GM18507 (cell line): Measurements from ENCODE around the gene AP4M1.

ENCODE experiments used
- DNase-seq: peaks from one replicate; pipeline ENCODE4 v3.0.0; 2011; ENCODE audit warnings: low read depth; ENCODE audit not compliant: insufficient read length; ENCODE audit errors: extremely low spot score
- FAIRE-seq: peaks from 2 replicates; lab custom pipeline; 2011; peaks lifted over from hg19 to GRCh38; lab: Jason Lieb, UNC

AP4M1 gene

DNA sequence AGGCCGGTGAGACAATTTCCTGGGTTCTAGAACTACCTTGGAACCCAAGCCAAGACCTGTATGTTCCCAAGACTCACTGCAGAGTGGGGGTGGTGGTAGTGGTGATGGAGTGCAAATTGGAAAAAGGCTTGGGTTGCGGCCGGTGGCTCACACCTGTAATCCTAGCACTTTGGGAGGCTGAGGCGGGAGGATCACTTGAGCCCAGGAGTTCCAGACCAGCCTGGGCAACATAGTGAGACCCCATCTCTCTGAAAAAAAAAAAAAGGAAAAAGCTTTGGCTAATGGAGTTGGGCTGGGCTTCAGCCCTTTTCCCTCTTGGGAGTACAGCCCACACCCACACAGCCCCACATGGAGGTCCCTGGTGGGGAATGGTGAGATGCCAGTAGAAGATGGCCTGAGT lies 4.1 kb downstream of the AP4M1 start:
- DNase-seq: no peak
- FAIRE-seq: no peak

DNA sequence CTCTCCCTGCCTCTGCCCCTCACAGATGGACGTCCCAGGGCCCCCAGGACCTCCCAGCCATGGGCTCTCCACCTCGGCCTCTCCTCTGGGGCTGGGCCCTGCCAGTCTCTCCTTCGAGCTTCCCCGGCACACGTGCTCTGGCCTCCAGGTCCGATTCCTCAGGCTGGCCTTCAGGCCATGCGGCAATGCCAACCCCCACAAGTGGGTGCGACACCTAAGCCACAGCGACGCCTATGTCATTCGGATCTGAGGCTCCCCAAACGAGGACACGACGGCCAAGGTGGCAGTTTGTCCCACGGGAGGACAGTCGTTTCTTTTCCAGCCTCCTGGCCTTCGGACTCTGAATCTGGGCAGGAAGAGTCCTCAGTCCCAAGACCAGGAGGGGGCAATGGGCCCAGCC lies 5.2 kb downstream of the AP4M1 start:
- FAIRE-seq: no peak

DNA sequence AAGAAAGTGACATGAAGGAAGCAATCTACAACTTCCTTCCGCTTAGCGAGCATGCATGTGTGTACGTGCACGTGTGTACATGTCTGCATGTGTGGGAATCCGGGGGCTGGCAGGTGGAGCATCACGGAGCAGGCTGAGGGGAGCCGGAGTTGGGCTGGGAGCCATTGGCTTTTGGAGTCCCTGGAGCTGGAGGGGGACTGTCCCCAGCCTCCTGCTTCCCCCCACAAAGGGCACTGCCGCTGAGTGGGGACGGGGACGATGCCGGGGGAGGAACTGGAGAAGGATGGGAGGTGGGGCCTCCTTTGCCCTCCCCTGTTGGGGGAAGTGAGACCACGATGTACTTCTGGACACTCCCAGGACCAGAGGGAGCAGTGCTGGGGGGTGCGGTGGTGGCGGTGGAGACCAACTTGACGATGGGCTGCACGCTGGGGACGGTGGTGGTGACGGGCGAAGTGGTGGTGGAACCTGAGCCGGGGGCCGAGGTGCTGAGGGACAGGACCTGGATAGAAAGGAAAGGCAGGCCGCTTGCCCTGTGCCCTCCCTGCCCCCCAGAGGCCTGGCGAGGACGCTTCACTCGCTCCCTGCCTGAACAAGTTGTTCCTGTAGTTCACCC lies 5.8 kb downstream of the AP4M1 start:
- FAIRE-seq (no peak), DNase-seq (no peak)

More for the DNA sequence above, 5.2 kb downstream of the AP4M1 start:
- DNase-seq: no peak

DNA sequence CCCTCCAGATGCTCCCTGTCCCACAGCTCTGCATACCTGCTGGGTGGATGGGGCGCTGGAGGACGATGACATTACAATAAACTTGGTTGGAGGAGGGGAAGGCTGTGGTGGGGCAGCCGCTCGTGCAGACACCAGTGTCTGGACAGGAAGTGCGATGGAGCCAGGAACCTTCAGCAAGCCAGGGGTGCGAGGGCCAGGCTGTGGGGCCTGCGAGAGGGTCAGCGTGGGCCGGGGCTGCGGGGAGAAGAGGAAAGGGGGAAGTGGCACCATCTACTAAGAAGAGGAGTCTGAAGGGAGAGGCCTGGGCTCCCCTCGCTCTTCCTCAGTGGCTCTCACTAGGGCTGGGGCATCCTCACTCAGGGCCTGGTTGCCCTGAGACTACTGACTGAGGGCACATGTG lies 6.4 kb downstream of the AP4M1 start:
- FAIRE-seq: no peak
- DNase-seq: no peak

DNA sequence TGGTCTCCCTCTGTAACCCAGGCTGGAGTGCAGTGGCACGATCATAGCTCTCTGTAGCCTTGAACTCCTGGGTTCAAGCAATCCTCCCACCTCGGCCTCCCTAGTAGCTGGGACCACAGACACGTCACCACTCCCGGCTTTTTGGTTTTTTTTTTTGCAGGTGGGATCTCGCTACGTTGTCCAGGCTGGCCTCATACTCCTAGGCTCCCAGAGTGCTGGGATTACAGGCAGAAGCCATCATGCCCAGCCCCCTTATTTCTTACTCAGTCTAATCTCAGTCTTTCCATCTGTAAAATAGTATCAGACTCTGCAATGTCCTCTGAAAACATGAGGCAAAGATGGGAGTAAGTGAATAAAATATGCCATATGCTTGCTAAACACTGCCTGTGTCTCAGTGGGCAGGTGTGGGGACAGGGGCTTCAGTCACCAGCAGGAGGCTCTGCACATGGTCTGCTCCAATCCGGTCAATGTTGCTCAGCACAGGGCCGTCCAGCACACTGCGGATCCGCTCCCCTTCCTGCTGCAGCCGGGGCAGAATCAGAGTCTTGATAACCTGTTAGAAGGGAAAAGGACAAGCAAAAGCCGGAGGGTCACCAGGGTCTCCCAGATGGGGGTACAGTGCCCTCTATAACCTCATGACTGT lies 8.2 kb downstream of the AP4M1 start:
- DNase-seq (no peak), FAIRE-seq (no peak)

DNA sequence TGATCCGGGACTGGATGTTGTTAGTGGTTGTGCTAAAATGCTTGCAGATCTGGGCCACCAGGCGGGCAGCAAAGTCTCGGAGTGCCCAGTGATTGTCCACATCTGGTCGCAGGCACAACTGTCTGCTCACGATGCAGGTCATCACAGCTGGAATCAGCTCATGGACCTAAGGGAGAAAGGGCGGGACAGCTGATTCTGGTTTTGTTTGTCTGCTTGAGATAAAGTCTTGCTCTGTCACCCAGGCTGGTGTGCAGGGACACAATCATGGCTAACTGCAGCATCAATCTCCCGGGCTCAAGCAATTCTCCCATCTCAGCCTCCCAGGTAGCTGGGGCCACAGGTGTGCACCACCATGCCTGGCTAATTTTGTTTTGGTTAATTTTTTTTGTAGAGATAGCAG lies 9.7 kb downstream of the AP4M1 start:
- DNase-seq (no peak), FAIRE-seq (no peak)

DNA sequence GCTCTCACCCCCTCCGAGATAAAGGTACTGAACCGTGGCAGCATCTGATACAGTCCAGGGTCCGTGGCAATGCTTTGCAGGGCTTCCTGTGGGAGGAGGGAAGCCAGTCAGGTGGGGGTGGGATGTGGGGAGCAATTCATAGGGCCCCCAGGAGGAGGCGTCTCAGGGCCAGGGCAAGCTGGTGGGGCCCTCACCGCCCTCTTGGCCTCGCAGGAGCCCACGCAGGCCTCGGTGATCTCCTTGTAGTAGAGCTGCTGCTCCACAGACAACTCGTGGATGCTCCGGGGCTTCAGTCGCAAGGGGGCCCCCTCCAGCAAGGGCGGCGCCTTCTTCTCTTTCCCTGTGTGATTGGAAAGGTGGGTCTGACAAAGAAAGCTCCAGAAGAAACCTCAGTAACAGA lies 10.5 kb downstream of the AP4M1 start:
- no peak for DNase-seq
- FAIRE-seq: no peak

DNA sequence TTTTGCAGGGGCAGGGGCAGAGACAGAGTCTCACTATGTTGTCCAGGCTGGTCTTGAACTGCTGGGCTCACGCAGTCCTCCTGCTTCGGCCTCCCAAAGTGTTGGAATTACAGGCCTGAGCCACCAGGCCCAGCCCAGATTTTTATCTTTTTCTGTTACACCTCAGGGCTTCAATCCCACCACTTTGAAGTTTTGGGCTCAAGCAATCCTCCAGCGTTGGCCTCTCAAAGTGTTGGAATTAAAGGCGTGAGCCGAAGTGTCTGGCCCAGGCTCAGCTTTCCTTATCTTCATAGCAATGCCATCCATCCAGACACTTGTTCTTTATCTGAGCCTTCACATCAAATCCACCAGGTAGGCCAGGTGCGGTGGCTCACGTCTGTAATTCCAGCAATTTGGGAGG lies 13.6 kb downstream of the AP4M1 start:
- FAIRE-seq: no peak

DNA sequence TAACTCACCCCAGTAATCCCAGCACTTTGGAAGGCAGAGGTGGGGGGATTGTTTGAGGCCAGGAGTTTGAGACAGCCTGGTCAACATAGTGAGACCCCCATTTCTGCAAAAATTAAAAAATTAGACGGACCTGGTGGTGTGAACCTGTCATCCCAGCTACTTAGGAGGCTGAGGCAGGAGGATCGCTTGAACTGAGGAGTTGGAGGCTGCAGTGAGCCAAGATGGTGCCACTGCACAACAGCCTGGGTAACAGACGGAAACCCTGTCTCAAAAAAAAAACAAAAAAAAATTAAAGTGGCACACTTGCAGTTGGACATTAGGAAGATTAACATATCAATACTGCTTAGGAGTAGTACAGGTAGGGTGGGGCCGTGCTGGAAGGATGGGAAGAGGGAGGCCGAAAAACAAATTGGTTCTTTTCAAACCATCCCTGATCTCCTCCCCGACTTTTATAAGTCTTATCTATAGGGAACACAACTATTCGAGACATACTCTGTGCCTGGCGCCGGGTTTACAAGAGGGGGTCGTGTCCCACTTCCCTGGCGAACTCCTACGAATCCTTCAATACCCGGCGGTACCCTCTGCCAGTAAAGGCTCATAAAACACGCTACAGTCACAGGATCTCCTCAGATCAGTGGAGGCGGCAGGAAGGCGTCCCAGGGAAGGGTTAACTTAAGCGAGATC lies 17.1 kb downstream of the AP4M1 start:
- DNase-seq: no peak
- FAIRE-seq: no peak

More for the DNA sequence above, 13.6 kb downstream of the AP4M1 start:
- no peak for DNase-seq

DNA sequence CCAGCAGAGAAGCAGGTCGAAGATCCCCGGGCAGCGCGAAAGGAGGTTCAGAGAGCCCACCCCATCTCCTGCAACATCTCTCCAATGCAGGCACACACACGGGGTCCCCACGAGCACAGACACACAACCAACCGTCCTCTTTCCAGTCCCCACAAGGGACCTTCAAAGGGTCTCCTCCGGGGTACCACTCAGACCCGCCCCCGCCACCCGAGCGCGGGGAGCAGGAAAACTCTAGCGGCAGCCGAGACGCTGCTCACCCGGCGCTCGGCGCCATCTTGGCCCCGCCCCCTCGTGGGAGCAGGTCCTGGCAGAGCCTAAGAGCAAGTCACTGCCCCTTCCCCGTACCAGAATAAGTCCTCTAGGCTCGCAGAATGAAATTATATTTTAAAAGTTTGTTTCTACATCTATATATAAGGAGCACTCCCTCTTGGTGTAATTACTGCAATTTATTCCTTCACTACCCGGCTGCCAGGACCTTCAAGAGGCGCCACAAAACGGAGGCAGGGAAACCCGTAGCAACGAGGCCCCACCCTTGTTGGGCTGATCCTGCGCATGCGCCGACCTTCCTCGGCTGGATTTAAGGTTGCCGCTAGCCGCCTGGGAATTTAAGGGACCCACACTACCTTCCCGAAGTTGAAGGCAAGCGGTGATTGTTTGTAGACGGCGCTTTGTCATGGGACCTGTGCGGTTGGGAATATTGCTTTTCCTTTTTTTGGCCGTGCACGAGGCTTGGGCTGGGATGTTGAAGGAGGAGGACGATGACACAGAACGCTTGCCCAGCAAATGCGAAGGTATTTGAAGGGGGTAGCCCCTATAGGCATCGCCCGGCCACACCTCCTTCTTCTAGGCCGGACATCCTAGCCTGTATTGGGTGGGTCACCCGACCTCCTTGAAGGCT lies 17.9 kb downstream of the AP4M1 start, which contains the start of the genes CNPY4 and TAF6:
CNPY4 (plus strand) TSS at position 563 of the 898 bp plus-strand sequence; CDS start at position 674, 111 bp downstream.
TAF6 (minus strand) TSS at position 287 of the 898 bp plus-strand sequence. CDS start 5,149 bp downstream, outside the sequence.
- peak; percentile 87 for FAIRE-seq
- peak; percentile 98 for DNase-seq

DNA sequence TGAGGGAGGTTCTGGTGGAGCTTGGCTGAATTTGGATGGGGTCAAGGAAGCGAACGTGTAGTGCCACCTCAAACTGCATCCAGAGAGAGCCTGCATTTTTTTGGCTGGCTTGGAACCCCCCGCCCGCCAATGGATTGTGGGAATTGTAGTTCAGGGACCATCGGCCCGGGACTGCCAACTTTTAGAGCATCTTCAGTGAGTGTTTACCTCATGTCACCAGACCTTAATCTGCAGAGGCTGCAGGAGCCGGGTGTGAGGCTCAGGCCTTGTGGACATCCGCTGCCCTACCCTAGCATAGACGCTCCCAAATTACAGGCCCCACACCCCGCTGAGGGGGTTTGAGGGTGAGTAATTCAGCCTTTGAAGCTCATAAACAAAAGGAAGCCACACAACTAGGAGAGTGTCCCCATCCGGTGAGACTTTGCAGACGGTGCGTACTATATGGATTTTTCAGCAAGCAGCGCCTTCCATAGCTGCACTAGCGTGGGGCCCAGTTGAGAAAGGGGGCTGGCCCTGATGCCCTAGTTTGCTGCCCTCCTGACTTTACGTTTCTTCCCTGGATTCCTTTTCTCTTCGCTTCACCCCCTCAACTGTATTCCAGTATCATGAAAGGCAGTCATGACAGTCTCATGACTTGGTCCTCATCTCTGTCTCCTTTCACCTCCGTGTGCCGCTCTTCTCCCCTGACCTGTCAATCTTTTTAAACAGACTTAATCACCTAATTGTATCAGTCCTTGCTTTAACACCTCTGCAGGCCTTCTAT lies 18.7 kb downstream of the AP4M1 start:
- peak; percentile 42 for DNase-seq
- peak; percentile 46 for FAIRE-seq

DNA sequence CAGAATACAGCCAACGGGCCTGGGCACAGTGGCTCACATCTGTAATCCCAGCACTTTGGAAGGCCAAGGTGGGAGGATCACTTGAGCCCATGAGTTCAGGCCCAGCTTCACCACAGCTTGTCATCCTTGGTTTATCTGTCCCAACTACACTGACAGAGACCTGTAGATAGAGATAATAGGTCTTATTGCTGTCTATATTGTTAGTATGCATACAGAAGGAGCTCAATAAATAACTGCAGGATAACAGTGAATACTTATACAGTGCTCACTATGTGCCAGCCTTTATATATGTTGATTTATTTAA lies 19.2 kb downstream of the AP4M1 start:
- DNase-seq (no peak), FAIRE-seq (no peak)

DNA sequence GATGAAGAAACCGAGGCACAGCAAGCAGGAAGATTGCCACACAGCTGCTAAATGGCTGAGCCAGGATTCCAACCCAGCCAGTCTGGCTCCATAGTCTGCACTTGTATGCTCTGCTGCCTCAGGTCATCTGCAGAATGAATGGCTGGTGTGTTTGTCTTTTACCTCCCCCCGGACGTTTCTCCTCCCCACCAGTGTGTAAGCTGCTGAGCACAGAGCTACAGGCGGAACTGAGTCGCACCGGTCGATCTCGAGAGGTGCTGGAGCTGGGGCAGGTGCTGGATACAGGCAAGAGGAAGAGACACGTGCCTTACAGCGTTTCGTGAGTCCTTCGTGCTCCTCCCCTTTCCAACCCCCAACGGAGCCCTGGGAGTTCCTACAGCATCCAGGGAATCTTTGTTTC lies 20.6 kb downstream of the AP4M1 start:
- DNase-seq (no peak), FAIRE-seq (no peak)

DNA sequence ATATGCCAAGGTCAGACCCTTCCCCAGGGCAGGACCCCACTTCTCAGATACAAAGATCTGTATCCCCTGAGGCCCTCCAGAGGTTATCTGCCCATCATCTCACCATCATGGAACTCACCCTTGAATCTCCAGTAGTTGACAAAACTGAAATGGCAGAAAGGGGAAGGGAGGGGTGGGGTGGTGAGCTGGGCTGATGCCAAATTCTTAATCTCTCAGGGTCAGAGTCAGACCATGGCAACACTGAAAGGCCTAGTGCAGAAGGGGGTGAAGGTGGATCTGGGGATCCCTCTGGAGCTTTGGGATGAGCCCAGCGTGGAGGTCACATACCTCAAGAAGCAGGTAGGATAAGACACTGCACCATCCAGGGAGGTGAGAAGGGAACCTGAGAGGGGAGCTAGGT lies 21.1 kb downstream of the AP4M1 start:
- FAIRE-seq (no peak), DNase-seq (no peak)

DNA sequence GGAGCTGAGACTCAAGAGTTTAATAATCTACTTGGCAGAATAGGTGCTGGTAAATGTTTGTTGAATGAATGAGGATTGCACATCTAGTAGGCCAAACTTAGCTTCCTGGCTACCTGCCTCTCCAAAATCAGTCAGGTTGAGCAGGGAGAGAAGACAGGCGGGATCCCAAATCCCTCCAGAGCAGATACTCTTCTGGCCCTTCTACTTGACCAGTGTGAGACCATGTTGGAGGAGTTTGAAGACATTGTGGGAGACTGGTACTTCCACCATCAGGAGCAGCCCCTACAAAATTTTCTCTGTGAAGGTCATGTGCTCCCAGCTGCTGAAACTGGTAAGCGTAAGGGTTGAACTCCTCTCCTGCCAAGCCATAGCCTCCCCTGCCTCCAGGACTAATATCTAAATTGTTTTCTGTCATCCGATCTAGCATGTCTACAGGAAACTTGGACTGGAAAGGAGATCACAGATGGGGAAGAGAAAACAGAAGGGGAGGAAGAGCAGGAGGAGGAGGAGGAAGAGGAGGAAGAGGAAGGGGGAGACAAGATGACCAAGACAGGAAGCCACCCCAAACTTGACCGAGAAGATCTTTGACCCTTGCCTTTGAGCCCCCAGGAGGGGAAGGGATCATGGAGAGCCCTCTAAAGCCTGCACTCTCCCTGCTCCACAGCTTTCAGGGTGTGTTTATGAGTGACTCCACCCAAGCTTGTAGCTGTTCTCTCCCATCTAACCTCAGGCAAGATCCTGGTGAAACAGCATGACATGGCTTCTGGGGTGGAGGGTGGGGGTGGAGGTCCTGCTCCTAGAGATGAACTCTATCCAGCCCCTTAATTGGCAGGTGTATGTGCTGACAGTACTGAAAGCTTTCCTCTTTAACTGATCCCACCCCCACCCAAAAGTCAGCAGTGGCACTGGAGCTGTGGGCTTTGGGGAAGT lies 23.1 kb downstream of the AP4M1 start:
- DNase-seq (no peak), FAIRE-seq (no peak)

DNA sequence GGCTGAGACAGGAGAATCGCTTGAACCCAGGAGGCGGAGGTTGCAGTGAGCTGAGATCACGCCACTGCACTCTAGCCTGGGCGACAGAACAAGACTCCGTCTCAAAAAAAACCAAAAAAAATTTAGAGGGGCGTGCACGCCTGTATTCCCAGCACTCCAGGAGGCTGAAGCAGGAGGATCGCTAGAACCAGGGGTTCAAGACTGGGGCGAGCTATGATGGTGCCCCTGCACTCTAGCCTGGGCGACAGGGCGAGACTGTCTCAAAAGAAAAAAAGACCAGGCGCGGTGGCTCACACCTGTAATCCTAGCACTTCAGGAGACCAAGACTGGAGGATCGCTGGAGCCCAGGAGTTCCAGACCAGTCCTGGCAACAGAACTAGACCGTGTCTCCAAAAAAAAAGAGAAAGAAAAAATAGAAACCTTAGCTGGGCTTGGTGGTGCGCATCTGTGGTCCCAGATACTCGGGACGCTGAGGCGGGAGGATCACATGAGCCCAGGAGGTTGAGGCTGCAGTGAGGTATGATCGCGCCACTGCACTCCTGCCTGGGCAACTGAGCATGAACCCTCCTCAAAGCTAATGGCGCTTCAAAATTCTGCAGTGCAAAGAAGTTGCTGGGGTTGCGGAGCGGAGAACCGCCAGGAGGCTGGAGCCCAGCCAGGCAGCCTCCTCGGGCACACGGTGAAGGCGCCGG lies 24.9 kb downstream of the AP4M1 start:
- FAIRE-seq: peak; percentile 38

DNA sequence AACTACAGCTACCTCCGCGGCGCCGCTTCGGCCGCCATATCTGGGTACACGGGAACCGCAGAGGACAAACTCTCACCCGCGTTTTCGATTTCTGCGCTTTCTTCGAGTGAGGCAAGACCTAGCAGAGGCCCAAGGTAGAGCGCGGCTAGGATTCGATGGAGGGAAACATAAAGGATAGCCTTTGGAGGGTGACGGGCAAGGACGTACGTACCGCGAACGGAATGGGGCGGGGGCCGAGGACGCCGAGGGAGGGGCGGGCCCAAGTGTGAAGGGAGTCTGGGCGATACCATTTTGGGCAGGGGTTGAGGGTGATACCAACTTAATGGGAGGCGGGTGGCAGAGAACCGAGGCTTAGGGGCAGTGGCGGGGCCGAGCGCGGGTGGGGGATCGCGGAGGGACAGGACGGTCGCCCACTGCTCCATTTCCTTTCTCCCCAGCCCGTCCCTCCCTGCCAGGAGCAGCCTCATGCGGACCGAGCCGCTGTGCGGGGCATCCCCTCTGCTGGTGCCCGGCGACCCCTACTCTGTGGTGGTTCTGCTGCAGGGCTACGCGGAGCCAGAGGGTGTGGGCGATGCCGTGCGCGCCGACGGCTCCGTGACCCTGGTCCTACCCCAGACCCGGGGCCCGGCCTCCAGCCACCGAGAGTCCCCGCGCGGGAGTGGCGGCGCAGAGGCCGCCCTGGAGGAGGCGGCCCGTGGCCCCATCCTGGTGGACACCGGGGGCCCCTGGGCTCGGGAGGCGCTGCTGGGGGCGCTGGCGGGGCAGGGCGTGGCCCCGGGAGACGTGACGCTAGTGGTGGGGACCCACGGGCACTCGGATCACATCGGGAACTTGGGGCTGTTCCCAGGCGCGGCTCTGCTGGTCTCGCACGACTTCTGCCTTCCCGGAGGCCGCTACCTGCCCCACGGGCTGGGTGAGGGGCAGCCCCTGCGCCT lies 25.8 kb downstream of the AP4M1 start, which contains the start of gene MBLAC1:
MBLAC1 (plus strand) TSS at position 37 of the 935 bp plus-strand sequence; CDS start at position 466, 429 bp downstream.
- peak; percentile 84 for FAIRE-seq

More for the DNA sequence above, 24.9 kb downstream of the AP4M1 start:
- no peak for DNase-seq

More for the DNA sequence above, 25.8 kb downstream of the AP4M1 start, which contains the start of gene MBLAC1:
- peak; percentile 80 for DNase-seq
